Activated CD8-positive, alpha-beta memory T cell treated with anti-CD3 and anti-CD28 coated beads, Interleukin-2, amount 50 U/mL, for 24 hours (primary cell): ENCODE data around the gene TAAR5.
"Not testable (repeated sequence)": the region's sequence is repeated elsewhere in the genome, so short reads cannot be mapped to it uniquely, and the experiment has no call there.

ENCODE experiments used
- DNase-seq: peaks from one replicate; pipeline ENCODE4 v3.0.0-alpha.2; 2020; ENCODE audit errors: extremely low read depth

Gene TAAR5

DNA sequence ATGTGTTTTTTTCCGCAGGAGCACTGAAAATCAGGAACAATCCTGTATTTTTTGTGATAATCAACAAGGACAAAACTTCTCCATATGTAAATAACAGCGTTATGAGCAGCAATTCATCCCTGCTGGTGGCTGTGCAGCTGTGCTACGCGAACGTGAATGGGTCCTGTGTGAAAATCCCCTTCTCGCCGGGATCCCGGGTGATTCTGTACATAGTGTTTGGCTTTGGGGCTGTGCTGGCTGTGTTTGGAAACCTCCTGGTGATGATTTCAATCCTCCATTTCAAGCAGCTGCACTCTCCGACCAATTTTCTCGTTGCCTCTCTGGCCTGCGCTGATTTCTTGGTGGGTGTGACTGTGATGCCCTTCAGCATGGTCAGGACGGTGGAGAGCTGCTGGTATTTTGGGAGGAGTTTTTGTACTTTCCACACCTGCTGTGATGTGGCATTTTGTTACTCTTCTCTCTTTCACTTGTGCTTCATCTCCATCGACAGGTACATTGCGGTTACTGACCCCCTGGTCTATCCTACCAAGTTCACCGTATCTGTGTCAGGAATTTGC lies 19.2 kb downstream of the TAAR5 start, which contains the start of gene TAAR6:
TAAR6 (plus strand) TSS at position 102 of the 557 bp plus-strand sequence; CDS start at position 102, 0 bp downstream.
- no peak for DNase-seq

DNA sequence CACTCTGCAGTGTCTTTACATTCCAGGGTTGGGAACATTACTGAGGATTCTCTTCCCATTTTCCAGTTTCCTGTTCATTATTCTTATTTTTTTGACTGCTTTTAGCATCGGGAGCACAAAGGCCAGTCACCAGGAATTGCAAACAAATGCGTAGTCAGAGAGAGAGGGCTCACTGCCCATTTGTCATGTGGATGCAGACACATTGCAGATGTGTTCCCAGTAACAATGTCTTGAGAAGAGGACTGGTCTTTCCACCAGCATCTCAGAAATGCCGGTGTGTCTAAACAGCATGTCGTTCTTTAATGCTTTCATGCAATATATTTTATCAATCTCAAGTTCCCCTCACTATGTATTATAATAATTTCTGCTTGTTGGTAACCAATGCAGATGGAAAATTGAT lies 20.4 kb downstream of the TAAR5 start:
- DNase-seq, result no peak

DNA sequence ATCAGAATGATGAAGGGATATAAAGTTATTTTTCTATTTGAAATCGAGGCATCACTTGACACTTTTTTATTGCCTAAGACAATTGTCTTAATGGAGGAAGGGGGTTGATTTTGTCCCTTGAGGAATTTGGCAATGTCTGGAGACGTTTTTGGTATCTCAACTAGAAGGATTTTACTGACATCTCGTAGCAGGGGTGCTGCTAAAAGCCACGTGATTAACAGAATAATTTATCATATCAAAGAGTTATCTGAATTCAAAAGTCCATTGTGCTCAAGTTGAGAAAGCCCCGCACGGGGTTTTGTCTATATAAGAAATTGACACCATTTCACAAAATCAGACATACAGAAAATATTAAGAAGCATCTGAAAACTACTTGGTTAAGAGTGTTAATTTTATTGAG lies 20.9 kb downstream of the TAAR5 start:
- no peak for DNase-seq

DNA sequence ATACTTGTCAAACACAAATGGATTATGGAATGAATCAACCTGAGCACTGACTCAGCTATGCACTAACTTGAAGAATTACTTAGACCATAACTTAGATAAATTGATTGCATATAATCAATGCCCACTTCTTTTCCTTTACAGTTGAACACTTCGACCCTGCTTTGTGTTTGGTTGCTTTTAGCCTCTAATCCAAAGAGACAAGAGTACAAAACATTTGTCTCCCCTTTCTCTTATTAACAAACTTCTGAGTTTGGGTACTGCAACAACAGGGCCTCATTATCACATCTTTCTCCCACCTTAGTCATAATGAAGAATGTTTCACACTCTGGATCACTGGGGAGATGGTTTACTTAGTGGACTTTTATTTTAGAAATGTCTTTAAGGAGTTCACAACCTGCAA lies 22.0 kb downstream of the TAAR5 start:
- DNase-seq, result no peak

DNA sequence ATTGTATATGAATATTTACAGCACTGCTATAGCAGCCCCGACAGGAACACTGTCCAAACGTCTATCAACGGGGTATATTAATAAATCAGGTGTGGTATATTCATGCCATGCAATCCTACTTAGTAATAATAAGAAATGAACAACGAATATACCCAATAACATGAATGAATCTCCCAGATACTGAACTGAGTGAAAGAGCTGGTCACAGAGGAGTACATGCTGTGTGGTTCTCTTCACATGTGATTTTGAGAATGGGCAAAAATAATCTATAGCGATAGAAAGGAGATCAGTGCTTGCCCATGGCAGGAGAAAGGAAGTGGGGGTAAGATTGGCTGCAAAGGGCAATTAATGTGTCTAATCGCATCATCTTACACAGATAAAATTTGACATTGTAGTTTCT lies 23.1 kb downstream of the TAAR5 start:
- no peak for DNase-seq

DNA sequence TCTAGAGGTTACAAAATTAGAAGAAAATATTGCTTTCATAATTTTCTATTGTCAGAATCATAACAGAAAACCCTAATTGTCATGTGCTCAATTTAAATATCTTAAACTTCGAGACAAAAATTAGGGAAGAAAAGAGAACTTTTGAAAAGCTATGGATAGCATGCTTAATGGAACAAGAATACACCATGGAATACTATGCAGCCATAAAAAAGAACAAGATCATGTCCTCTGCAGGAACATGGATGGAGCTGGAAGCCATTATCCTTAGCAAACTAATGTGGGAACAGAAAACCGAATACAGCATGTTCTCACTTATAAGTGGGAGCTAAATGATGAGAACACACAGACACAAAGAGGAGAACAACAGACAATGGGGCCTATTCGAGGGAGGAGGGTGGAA lies 29.5 kb downstream of the TAAR5 start:
- not testable (repeated sequence) for DNase-seq

DNA sequence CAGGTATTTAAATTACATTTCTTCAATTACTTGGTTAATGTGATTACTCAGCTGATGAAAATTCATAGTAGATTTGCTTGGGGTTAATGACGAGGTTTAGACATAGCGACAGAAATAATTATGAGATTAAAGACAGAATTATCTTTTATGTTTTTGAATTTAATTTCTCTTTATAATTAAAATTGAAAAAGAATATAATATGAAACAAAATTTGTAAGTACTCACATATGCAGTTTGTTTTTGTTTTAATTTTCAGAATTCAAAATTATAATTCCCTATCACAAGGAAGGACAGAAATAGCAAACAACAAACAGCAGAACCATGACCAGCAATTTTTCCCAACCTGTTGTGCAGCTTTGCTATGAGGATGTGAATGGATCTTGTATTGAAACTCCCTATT lies 37.2 kb downstream of the TAAR5 start, which contains the start of gene TAAR8:
TAAR8 (plus strand) TSS at position 301 of the 400 bp plus-strand sequence; CDS start at position 322, 21 bp downstream.
- DNase-seq, result no peak

DNA sequence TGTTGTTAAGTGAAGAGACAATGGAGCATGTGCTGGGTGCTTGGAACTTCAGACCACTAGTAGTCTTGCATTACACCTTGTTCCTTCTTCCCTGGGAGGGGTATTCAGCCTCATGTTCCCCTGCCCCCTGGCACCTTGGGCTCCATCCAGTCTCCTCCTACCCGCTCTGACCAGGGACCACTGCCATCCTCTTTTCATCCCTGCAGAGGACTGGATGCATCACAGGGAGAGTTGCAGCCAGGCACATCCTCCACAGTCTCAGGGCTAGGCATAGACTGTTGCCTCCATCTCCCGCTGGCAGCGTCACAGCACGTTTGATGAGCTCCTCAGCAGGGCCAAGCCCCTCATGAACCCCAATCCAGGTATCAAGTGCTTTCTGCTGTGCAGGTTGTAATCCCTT lies 38.3 kb downstream of the TAAR5 start:
- no peak for DNase-seq

DNA sequence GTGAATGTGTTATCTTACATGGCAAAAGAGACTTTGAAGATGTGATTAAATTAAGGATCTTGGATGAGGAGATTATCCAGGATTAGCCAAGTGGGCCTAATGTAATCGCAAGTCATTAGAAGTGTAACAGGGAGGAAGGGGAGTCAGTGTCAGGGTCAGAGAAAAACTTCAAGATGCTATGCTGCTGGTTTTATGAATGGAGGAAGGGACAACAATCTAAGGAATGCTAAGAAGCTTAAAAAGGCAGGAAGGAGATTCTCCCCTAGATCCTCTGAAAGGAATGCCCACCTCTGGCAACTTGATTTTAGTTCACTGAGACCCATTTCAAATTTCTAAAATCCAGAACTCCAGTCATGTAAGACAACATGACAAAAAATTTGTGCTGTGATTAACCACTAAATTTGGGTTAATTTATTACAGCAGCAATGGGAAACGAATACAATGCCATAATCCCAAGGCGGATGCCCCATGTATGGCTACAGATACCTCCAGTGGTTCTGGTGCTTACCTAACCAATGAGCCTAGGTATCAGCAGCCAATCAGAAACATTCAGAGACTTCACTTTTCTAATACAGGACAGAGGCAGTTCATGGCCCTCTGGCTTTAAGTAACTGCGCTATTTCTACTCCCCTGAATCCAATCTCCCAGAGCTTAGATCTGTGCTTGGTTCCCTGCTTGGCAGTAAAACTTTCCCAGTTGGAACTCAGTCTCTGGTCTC lies 40.6 kb downstream of the TAAR5 start:
- DNase-seq, result no peak

DNA sequence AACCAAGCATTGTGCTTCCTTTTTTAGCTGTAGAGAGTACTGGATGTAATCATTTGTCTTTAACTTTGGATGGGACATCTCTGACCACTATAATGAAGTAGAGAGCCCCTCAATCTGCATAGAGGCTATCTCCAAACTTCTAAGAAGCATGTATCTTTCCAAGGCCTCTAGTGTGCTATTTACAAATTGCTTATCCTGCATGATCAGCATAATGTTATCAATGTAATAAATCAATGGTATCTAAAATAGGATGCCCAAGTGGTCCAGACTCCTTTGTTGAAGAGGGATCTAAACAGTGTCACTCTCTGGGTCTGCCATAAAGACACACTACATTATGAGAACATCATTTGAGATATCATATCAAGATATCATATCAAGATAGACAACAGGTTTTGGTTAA lies 44.7 kb downstream of the TAAR5 start:
- DNase-seq, result no peak
